Astrocyte of the spinal cord (primary cell): ENCODE measurements around the gene FXYD6.

Experiments used
- DNase-seq: peaks from one replicate; pipeline ENCODE4 v3.0.0; 2011; ENCODE audit warnings: low read depth, low spot score
- H3K4me3 ChIP-seq: 2 replicates; pipeline ENCODE4 v1.5.1; 2011; ENCODE audit warnings: low read depth, mild to moderate bottlenecking, low read length, moderate library complexity
- CTCF ChIP-seq: IDR thresholded peaks from 2 replicates; pipeline ENCODE4 v1.5.1; 2012; ENCODE audit warnings: low read depth, mild to moderate bottlenecking, low read length, inconsistent platforms
- in situ Hi-C: cut with HindIII; loops from 2 replicates; pipeline ENCODE4 v1.10.0; 2017; ENCODE audit warnings: low sequenced_read_pairs

The FXYD6 gene

DNA sequence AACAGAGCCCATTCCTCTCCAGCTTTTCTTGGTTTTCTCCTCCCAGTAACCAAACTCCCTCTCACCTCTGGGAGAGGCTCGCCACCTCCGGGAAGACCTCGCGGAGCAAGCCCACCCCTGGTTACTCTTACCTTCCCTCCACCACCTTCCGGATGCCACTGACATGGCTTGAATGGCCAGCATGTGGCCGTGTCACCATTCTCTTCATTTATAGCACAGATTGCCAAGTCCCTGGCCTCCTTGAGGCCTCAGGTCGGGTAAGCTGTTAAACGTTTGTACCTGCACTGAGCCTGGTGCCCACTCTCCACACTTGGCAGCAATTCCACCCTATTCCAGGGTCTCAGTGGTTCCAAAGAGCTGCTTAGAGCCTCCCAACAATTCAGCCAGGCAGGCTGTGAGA lies 43.9 kb downstream of the FXYD6 start:
- no peak overlapping the region for H3K4me3 ChIP-seq
- DNase-seq: no peak
- no peak for TF ChIP-seq CTCF
- in situ Hi-C loops: no loop called here

- no peak overlapping the region for H3K4me3 ChIP-seq
- TF ChIP-seq CTCF: no peak
- no peak for DNase-seq
- in situ Hi-C loops: no loop called here
Observed at GRCh38 chr11:117831661-117832415, 44.6 kb downstream of the FXYD6 start.

DNA sequence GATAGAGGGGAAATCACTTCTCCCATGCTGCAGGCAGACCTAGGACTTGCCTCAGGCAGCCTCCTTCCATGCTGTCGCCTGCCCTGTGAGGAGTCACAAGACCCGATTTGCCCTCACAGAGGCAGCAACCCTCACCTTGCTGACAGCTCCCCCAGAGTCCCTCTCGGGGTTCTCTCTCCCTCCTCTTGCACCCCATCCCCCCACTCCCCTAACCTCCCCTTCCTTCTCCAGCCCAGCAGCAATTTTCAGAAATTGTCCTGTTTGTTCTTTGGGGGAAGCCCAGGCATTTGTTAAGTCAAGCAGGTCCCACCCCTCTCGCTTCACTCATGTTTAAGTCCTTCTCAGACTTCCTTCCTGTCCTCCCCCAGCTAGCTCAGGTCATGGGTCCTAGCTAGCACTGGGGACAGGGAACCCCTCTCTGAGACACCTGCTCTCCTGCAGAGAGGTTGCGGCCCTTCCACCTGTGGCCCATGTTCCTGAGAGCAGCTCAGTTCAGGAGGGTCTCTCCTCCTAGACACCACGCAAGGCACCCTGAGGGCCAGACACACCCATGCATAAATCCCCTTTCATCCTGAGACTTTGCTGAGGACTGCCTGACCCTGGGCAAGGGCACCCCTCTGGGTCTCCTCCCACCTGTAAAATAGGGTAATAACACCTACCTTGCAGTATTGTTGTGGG lies 45.6 kb downstream of the FXYD6 start:
- no peak overlapping the region for H3K4me3 ChIP-seq
- DNase-seq: no peak
- TF ChIP-seq CTCF: no peak
- in situ Hi-C loops: no loop called here

GRCh38 chr11:117830072-117830471 lies 46.4 kb downstream of the FXYD6 start:
- no peak for DNase-seq
- in situ Hi-C loops: no loop called here
- no peak for TF ChIP-seq CTCF
- H3K4me3 ChIP-seq: no peak overlapping the region

DNA sequence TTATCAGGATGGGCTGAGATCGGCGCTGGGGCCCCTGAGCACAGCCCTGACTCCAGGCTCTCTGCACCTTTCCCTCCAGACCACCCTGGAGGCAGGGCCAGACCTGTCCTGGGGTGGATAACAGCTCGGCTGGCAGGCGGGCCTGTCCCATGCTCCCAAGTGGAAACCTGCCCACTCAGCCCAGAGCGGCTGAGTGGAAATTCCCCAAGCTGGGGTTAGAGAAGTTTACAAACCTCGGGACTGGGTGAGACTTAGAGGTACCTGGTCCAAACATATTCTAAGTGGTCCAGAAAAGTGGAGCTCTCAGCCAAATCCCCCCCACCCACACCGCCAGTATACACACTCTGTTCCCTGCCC lies 47.1 kb downstream of the FXYD6 start:
- DNase-seq: no peak

More for the DNA sequence above, 47.1 kb downstream of the FXYD6 start:
- in situ Hi-C loops: no loop called here
- H3K4me3 ChIP-seq: no peak overlapping the region
- no peak for TF ChIP-seq CTCF
